C4-2B (cell line): ENCODE results near the gene ADAM8.

Experiments used
- CTCF ChIP-seq: fragments of 450-650 bp; conservative IDR thresholded peaks from 2 replicates; pipeline ENCODE4 v1.5.1; 2017; ENCODE audit warnings: mild to moderate bottlenecking
- ZFX ChIP-seq: fragments of 450-650 bp; IDR thresholded peaks from 2 replicates; pipeline ENCODE4 v1.6.1; 2017

GRCh38 chr10:133236401-133237240 is 40.0 kb downstream of the ADAM8 start:
- TF ChIP-seq CTCF (no peak), ZFX (no peak)
